Fibroblast of lung (primary cell): ENCODE data around the gene CFAP221. TPM values are rescaled to one million over a fixed set of nuclear protein-coding genes. Genes with fewer than 3 reads are reported as not detected.

Experiments used
- DNase-seq, 2 donors: peaks; one replicate each; pipeline versions ENCODE4 v3.0.0 to v3.0.0-alpha.2; 2010; ENCODE audit warnings: low read depth in 2 of 2
- H2AFZ ChIP-seq: 2 replicates; pipeline ENCODE4 v1.5.1; 2012; ENCODE audit warnings: low read length, control low read depth, inconsistent platforms
- H3K27ac ChIP-seq: 2 replicates; pipeline ENCODE4 v1.5.1; 2011; ENCODE audit warnings: low read length, control low read depth; ENCODE audit not compliant: insufficient read depth
- H3K27me3 ChIP-seq: 2 replicates; pipeline ENCODE4 v1.5.1; 2011; ENCODE audit warnings: mild to moderate bottlenecking, low read length; ENCODE audit not compliant: control insufficient read depth, insufficient read depth
- H3K36me3 ChIP-seq: 2 replicates; pipeline ENCODE4 v1.5.1; 2011; ENCODE audit warnings: low read length; ENCODE audit not compliant: control insufficient read depth, insufficient read depth
- H3K4me1 ChIP-seq: 2 replicates; pipeline ENCODE4 v1.5.1; 2011; ENCODE audit warnings: low read length; ENCODE audit not compliant: control insufficient read depth, insufficient read depth; ENCODE audit errors: extremely low read depth
- H3K4me2 ChIP-seq: 2 replicates; pipeline ENCODE4 v1.5.1; 2011; ENCODE audit warnings: low read length, control low read depth; ENCODE audit not compliant: insufficient read depth; ENCODE audit errors: extremely low read depth
- H3K4me3 ChIP-seq, 4 experiments: fragments of 200-600 bp in 1 of 4; sonication (generic) in 1 of 4; replicated peaks in 1 of 4; 2 replicates each; pipeline ENCODE4 v1.5.1; 2011 to 2016; ENCODE audit warnings: low read length in 4 of 4, low read depth in 3 of 4, mild to moderate bottlenecking in 3 of 4, control low read depth in 2 of 4, inconsistent platforms in 1 of 4, mixed read lengths in 1 of 4; ENCODE audit not compliant: insufficient read depth in 1 of 4; ENCODE audit errors: control extremely low read depth in 1 of 4
- H3K79me2 ChIP-seq: 2 replicates; pipeline ENCODE4 v1.5.1; 2012; ENCODE audit warnings: mild to moderate bottlenecking, low read length, inconsistent platforms; ENCODE audit not compliant: control insufficient read depth, insufficient read depth
- H3K9ac ChIP-seq: 2 replicates; pipeline ENCODE4 v1.5.1; 2011; ENCODE audit warnings: mild to moderate bottlenecking, low read length, control low read depth; ENCODE audit not compliant: insufficient read depth
- H3K9me3 ChIP-seq: 2 replicates; pipeline ENCODE4 v1.5.1; 2012; ENCODE audit warnings: low read depth, low read length; ENCODE audit not compliant: control insufficient read depth, insufficient read depth
- H4K20me1 ChIP-seq: 2 replicates; pipeline ENCODE4 v1.5.1; 2011; ENCODE audit warnings: low read length; ENCODE audit not compliant: control insufficient read depth, insufficient read depth; ENCODE audit errors: extremely low read depth
- EZH2 ChIP-seq: IDR thresholded peaks from 2 replicates; pipeline ENCODE4 v1.5.1; 2012; ENCODE audit warnings: low read length, control low read depth, mild to moderate bottlenecking; ENCODE audit errors: missing control alignments
- polyA plus RNA-seq, 2 donors: library from polyadenylated mRNA; depleted of rRNA in 1 of 2; stranded (reverse) in 1 of 2; unstranded in 1 of 2; fragments of >200 nt; gene quantifications; 2 replicates each; pipeline ENCODE4 v1.2.1, GENCODE V29; 2011 to 2012; ENCODE audit warnings: missing spikeins in 1 of 2
- total RNA-seq: library from RNA; depleted of rRNA; stranded (reverse); fragments of >200 nt; gene quantifications from 2 replicates; pipeline ENCODE4 v1.2.1, GENCODE V29; 2014
- TF ChIP-seq, protein P1 (sequence below), 2 donors: IDR thresholded peaks in 1 of 2; conservative IDR thresholded peaks in 1 of 2; 1 replicate in 1 of 2; 2 replicates in 1 of 2; pipeline ENCODE4 v1.5.1; 2011 to 2012; ENCODE audit warnings: low read length in 2 of 2, control low read depth in 1 of 2, inconsistent platforms in 1 of 2, low read depth in 1 of 2, mild to moderate bottlenecking in 1 of 2

Gene CFAP221
- total and polyA plus RNA-seq, 2 donors (not counting 1 experiment from before 2014, with no cell fraction given): 0.07 TPM; not detected in 1

DNA sequence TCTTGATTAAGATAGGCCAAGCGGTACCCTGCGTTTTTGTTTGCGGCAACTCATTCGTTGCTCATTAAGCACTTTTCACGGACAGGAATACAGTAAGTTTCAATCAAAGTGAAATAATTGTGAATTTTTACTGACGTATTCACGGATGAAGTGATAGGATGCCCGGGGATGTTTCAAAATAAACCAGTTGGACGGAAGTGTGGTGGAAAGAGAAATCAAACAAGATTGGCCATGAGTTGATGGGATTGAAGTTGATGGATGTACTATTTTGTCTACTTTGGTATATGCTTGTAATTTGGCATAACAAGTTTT lies 135.2 kb downstream of the CFAP221 start:
- DNase-seq: no peak
- peaks cover 2% of the 10 kb centered on the region for H3K36me3 ChIP-seq
- no peaks in the 10 kb centered on the region for H3K4me1 ChIP-seq
- H2AFZ ChIP-seq: no peak overlapping the region
- peaks cover 3% of the 10 kb centered on the region for H3K79me2 ChIP-seq
- peaks cover 5% of the 10 kb centered on the region for H3K27me3 ChIP-seq
- peak overlapping the region; percentile 78 for H3K4me2 ChIP-seq
- peak overlapping the region; percentile 72 to 95 (median 86) for H3K4me3 ChIP-seq
- no peaks in the 10 kb centered on the region for H4K20me1 ChIP-seq
- TF ChIP-seq, protein P1, sequence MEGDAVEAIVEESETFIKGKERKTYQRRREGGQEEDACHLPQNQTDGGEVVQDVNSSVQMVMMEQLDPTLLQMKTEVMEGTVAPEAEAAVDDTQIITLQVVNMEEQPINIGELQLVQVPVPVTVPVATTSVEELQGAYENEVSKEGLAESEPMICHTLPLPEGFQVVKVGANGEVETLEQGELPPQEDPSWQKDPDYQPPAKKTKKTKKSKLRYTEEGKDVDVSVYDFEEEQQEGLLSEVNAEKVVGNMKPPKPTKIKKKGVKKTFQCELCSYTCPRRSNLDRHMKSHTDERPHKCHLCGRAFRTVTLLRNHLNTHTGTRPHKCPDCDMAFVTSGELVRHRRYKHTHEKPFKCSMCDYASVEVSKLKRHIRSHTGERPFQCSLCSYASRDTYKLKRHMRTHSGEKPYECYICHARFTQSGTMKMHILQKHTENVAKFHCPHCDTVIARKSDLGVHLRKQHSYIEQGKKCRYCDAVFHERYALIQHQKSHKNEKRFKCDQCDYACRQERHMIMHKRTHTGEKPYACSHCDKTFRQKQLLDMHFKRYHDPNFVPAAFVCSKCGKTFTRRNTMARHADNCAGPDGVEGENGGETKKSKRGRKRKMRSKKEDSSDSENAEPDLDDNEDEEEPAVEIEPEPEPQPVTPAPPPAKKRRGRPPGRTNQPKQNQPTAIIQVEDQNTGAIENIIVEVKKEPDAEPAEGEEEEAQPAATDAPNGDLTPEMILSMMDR (conservative IDR thresholded peaks at IDR 0.05 in 1 of 2, IDR thresholded peaks at IDR 0.05 in 1 of 2; ENCODE audit: low read depth in 1 of 2, low read length in 2 of 2): no peak
- no peak for TF ChIP-seq EZH2
- no peaks in the 10 kb centered on the region for H3K9me3 ChIP-seq
- peak overlapping the region; percentile 40 for H3K27ac ChIP-seq
- peak overlapping the region; percentile 64 for H3K9ac ChIP-seq

- H3K4me3 ChIP-seq: peak overlapping the region; percentile 72 to 95 (median 86)
- peaks cover 2% of the 10 kb centered on the region for H3K36me3 ChIP-seq
- H3K27me3 ChIP-seq: peaks cover 3% of the 10 kb centered on the region
- no peak overlapping the region for H3K9ac ChIP-seq
- H3K9me3 ChIP-seq: no peaks in the 10 kb centered on the region
- H3K4me2 ChIP-seq: peak overlapping the region; percentile 78
- H2AFZ ChIP-seq: no peak overlapping the region
- no peaks in the 10 kb centered on the region for H4K20me1 ChIP-seq
- no peak for DNase-seq
- no peak overlapping the region for H3K27ac ChIP-seq
- no peaks in the 10 kb centered on the region for H3K4me1 ChIP-seq
- H3K79me2 ChIP-seq: peaks cover 3% of the 10 kb centered on the region
- TF ChIP-seq, protein P1 (conservative IDR thresholded peaks at IDR 0.05 in 1 of 2, IDR thresholded peaks at IDR 0.05 in 1 of 2; ENCODE audit: low read depth in 1 of 2, low read length in 2 of 2): no peak
- TF ChIP-seq EZH2: no peak
Measured at GRCh38 chr2:119679846-119680245, 135.6 kb downstream of the CFAP221 start.

- Histone ChIP-seq H2AFZ (no peak overlapping the region), H4K20me1 (no peaks in the 10 kb centered on the region), H3K79me2 (peaks cover 3% of the 10 kb centered on the region), H3K27ac (no peak overlapping the region), H3K4me1 (no peaks in the 10 kb centered on the region), H3K36me3 (peaks cover 2% of the 10 kb centered on the region), H3K4me2 (no peak overlapping the region), H3K27me3 (peaks cover 2% of the 10 kb centered on the region), H3K4me3 (no peak overlapping the region), H3K9ac (no peak overlapping the region), H3K9me3 (no peaks in the 10 kb centered on the region)
- DNase-seq: no peak
- no peak for TF ChIP-seq EZH2
- TF ChIP-seq, protein P1 (conservative IDR thresholded peaks at IDR 0.05 in 1 of 2, IDR thresholded peaks at IDR 0.05 in 1 of 2; ENCODE audit: low read depth in 1 of 2, low read length in 2 of 2): no peak
Measured at GRCh38 chr2:119680457-119681202, 136.4 kb downstream of the CFAP221 start.
